NCI-H1694 (cell line): ENCODE data around the gene CMTR1.
"Not testable (repeated sequence)": the region's sequence is repeated elsewhere in the genome, so short reads cannot be mapped to it uniquely, and the experiment has no call there.

Source experiments
- DNase-seq: peaks from one replicate; lab custom pipeline; 2025; lab: John Stamatoyannopoulos, UW

CMTR1 gene

DNA sequence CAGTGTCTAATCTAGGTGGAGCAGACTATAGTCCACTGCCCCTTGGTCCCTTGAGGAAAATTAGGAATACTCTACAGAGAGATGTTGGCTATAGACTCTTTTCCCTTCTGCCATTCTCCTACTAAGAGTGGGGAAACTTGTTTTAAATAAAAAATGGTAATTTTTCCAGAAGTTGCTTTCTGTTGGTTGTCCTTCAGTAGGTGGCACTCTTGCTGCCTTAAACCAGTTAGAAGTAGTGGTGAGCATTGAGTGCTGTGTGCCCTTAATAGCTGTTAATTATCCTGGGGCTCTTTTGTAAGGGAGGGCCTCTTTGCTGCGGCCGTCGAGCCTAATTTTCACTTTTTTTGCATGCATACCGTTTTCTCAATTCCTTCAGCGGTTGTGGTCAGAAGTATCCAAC is 2.8 kb downstream of the CMTR1 start:
- DNase-seq = no peak

DNA sequence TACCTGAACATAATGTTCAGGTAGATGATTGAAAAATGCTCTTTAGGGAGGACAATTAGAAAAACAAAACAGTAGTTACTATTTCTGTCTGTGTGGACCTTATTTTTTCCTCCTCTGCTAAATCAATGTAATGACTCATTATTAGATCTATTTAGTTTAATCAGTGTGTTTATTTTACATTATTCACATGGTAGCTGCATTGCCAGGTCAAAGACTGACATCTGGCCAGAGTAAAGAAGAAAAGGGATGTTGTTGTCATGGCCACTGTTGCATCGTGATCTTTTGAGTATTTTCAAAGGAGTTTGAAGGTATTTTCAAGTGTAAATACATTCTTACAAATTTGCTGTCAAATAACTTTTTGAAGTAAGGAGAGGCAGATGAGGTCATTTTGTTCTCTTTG is 5.9 kb downstream of the CMTR1 start:
- no peak for DNase-seq

DNA sequence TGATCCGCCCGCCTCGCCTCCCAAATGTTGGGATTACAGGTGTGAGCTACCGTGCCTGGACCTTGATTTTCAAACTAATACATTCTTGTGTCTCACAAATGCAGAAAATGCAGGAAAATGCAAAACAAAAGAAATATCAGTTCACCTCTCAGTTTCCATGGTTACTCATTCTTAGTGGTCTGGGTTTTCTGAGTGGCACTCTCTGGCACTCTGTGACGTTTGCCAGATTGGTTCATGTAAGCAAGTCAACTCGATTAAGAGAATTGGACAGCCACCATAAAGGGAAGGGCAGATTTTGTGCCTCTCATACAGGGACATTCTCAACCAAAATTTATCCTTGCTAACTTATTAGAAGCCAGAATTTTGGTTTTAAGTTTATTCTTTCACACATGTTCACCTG is 8.6 kb downstream of the CMTR1 start:
- DNase-seq = no peak

DNA sequence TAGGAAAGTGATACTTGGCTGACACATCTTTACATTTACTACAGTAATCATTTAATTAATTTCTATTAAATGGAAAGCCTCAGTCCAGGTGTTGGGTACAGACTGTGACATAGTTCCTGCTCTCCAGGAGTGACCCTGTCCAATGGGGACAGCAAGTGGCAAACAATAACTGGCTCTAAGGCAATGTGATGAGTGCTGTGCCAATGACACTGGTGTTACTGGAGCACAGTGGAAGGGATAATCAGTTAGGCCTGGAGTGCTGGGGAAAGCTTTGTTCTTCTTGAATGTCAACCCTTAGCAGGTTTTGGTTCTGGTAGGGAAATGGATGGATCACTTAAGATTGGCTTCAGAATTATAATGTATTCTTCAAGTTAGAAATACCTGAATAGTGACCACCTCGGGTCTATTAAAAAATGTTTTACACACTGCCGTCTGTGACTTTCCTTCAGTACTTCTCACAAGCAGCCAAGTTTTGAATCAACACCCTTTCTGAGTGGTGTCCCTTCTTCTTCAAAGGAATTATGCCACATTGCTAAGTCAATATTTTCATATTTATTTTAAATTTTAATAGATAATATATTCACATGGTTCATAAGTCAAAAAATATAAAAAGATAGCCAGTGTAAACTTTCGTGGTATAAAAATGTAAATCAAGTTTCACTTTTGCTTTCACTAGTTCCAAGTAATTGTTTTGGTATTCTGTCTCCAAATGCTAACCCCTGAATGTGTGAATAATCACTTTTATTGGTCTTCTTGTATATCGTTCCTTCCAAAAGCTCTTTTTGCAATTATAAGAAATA is 9.6 kb downstream of the CMTR1 start:
- no peak for DNase-seq

DNA sequence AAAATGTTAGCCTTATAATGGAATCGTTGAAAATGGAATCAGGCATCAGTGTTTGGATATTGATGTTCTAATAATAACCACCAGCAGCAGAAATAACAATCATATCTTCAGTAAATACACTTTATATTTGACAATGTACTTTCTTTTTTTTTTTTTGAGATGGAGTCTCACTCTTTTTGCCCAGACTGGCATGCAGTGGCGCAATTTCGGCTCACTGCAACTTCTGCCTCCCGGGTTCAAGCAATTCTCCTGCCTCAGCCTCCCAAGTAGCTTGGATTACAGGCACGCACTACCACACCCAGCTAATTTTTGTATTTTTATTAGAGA is 10.2 kb downstream of the CMTR1 start:
- DNase-seq = not testable (repeated sequence)

GRCh38 chr6:37449984-37450383 is 17.0 kb downstream of the CMTR1 start:
- DNase-seq = no peak

- DNase-seq = peak; percentile 77
Measured at GRCh38 chr6:37451441-37452193, 18.6 kb downstream of the CMTR1 start.

DNA sequence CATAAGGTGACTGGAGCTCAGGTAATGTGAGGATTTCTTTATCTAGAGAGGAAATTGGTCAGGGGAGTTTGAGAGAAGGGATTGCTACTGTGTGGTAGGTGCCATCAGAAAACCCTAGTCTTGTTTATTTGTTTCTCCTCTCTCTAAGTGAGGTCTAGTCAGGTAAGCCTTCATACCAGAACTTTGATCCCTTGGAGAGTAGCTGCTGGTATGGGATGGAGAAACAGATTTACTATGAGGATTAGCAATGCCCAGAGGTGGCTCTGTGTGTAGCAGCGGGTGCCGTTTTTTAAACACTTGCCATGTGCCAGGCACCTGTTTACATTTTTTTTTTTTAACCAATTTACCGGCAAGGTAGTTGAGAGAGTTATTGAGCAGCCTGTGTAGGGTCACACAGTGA is 19.5 kb downstream of the CMTR1 start:
- DNase-seq = no peak

- DNase-seq = peak; percentile 15
Measured at GRCh38 chr6:37454420-37455140, 21.6 kb downstream of the CMTR1 start.

DNA sequence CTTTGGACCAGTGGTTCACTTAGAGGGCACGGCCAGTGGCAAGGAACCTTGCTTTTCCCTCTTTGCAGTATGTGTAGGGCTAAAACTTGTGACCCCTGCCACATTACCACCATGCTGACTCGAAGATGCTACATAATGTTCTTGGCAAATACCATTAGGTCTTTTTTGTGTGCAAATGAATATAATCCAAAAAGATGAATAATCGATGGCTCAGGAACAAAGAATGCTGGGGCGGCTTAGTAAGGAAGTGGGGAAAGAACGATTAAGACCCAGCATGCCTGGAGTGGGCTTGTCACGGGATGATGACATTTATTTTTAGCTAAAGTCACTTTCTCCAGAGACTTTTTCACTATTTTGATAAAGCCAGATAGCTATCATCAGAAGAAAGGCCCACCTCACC is 23.1 kb downstream of the CMTR1 start:
- DNase-seq = no peak

GRCh38 chr6:37456816-37457560 is 24.0 kb downstream of the CMTR1 start:
- DNase-seq = no peak

GRCh38 chr6:37459981-37460800 is 27.2 kb downstream of the CMTR1 start:
- peak; percentile 86 for DNase-seq

GRCh38 chr6:37460805-37461204 is 27.8 kb downstream of the CMTR1 start:
- DNase-seq = no peak

- DNase-seq = peak; percentile 15
Measured at GRCh38 chr6:37463110-37463509, 30.1 kb downstream of the CMTR1 start.

DNA sequence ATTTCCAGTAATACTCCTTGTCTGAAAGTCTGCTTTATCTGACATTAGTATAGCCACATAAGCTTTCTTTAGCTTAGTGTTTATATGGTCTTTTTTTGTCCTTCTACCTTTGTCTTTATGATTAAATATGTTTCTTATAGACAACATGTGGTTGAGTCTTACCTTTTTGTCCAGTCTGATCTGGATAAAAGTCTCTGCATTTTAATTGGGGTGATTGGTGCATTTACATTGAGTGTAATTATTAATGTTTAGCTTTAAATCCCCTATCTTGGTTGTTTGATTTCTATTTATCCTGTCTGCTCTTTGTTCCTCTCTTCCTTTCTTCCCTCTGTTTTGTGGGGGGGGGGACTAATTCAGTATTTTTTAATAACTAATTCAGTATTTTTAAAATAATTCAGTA is 34.7 kb downstream of the CMTR1 start:
- DNase-seq = no peak

- DNase-seq = peak; percentile 27
Measured at GRCh38 chr6:37473364-37474095, 40.5 kb downstream of the CMTR1 start.

DNA sequence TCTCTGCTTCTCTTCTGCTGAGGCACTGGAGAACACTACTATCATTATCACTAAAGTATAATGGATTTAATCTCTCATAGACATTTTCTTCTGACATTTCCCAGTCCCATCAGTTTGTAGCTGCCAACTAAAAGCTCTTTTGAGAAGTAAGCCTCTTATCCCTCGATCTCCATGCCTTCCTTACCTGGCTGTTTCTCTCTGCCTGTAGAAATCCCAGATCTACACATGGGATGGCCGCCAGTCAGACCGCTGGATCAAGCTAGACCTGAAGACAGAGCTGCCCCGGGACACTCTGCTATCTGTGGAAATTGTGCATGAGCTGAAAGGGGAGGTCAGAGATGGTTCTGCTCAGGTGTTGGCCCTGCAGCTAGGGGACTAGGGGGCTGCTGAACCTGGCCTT is 41.3 kb downstream of the CMTR1 start:
- DNase-seq = no peak

- DNase-seq = no peak
Measured at GRCh38 chr6:37477191-37477590, 44.2 kb downstream of the CMTR1 start.

DNA sequence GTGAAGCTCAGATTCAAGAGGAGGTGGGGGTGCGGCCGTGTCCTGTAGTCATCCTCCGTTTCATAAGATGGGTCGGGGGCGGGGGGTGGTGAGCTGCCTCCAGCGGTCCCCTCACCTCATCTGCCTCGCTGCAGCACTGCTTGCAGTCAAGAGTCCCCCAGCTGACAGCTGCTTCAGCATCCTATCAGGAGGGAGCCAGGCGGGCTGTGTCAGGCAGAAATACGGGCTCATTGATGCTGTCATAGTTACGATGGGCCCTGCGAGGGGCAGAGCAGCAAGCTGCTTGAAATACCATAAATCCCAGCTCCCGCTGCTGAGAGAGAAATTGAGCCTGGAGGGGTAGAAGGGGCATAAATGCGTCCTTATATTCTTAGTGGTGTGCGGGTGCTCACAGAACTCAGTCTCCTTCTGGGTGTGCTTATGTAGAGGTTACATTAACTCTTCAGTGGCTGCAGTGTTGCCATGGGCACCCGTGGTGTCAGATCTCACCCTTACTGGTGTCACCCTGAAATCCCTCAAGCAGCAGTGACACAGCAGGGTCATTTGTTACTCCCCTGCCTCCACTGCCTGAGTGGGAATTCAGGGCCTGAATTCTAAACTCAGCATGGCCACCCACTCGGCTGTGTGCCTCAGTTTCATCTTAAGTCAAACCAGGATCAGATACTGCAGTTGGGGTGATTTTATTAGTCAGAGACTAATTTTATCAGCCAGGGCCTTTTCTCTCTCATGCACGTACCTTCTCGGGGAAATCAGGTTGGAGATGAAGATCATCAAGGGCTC is 44.8 kb downstream of the CMTR1 start:
- DNase-seq = no peak

DNA sequence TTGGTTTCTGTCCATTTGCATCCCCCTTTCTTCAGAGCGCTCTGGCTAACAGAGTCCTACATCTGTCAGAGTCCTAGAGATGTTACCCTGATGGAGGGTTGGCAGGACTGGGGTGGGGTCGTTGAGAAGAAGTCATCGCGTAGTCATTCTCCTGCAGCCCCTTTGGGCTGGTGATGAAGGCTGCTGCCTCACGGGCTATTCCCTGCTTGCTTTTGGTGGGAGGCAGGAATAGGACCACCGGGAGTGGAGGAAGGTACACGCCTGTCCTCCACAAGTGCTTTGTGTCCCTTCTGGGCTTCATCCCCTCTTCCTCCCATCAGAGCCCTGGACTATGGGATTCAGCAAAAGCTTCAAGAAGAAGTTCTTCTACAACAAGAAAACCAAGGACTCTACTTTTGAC is 45.8 kb downstream of the CMTR1 start:
- no peak for DNase-seq
